Endometrial microvascular endothelial cells (primary cell): ENCODE data around the gene PDZRN3. TPM values are rescaled to one million over a fixed set of nuclear protein-coding genes. Genes with fewer than 3 reads are reported as not detected.

Source experiments
- in situ Hi-C: cut with HindIII; loops from 2 replicates; pipeline ENCODE4 v1.10.0; 2017; ENCODE audit warnings: low sequenced_read_pairs, low pct_unique_long_range_greater_than_20kb; ENCODE audit errors: inconsistent ontology term
- total RNA-seq: library from RNA; depleted of rRNA; stranded (reverse); fragments of >200 nt; gene quantifications from one replicate; pipeline ENCODE4 v1.2.3, GENCODE V29; 2015; ENCODE audit errors: inconsistent ontology term

PDZRN3 gene
- total RNA-seq, 1 donor from 2014 or later, result not detected

- in situ Hi-C loops, result no loop called here
Measured at GRCh38 chr3:73389117-73389813, 235.5 kb downstream of the PDZRN3 start.

- in situ Hi-C loops, result no loop called here
Measured at GRCh38 chr3:73385568-73385967, 239.2 kb downstream of the PDZRN3 start.

- in situ Hi-C loops, result no loop called here
Measured at GRCh38 chr3:73384091-73384906, 240.4 kb downstream of the PDZRN3 start.

- in situ Hi-C loops, result no loop called here
Measured at GRCh38 chr3:73383470-73384049, 241.2 kb downstream of the PDZRN3 start.

GRCh38 chr3:73381551-73381950, 243.2 kb downstream of the PDZRN3 start:
- in situ Hi-C loops, result no loop called here

- in situ Hi-C loops, result no loop called here
Measured at GRCh38 chr3:73380735-73381532, 243.8 kb downstream of the PDZRN3 start.

- in situ Hi-C loops, result no loop called here
Measured at GRCh38 chr3:73379465-73379864, 245.3 kb downstream of the PDZRN3 start.

GRCh38 chr3:73378207-73378606, 246.5 kb downstream of the PDZRN3 start:
- in situ Hi-C loops, result no loop called here

GRCh38 chr3:73365756-73366397, 258.9 kb downstream of the PDZRN3 start:
- in situ Hi-C loops, result no loop called here

- in situ Hi-C loops, result no loop called here
Measured at GRCh38 chr3:73364517-73364916, 260.2 kb downstream of the PDZRN3 start.

- in situ Hi-C loops, result no loop called here
Measured at GRCh38 chr3:73363093-73363492, 261.6 kb downstream of the PDZRN3 start.

- in situ Hi-C loops, result no loop called here
Measured at GRCh38 chr3:73361591-73361990, 263.1 kb downstream of the PDZRN3 start.

- in situ Hi-C loops, result no loop called here
Measured at GRCh38 chr3:73353649-73354217, 271.0 kb downstream of the PDZRN3 start.

GRCh38 chr3:73352841-73353645, 271.7 kb downstream of the PDZRN3 start:
- in situ Hi-C loops, result no loop called here

- in situ Hi-C loops, result no loop called here
Measured at GRCh38 chr3:73351423-73352071, 273.2 kb downstream of the PDZRN3 start.

- in situ Hi-C loops, result no loop called here
Measured at GRCh38 chr3:73350996-73351395, 273.7 kb downstream of the PDZRN3 start.

- in situ Hi-C loops, result no loop called here
Measured at GRCh38 chr3:73349657-73350056, 275.1 kb downstream of the PDZRN3 start.
